K562 (cell line): ENCODE measurements around the gene SPINK8. TPM values are rescaled to one million over a fixed set of nuclear protein-coding genes. Genes with fewer than 3 reads are reported as not detected.
A peak's percentile ranks its signal among the peaks of the same experiment; 100 is the strongest.

Experiments
- ATF1 ChIP-seq, 2 experiments: fragments of 450-650 bp in 1 of 2; IDR thresholded peaks; 2 replicates each; pipeline ENCODE4 v1.6.1; 2016; ENCODE audit warnings: missing compliant biosample characterization in 1 of 2, missing genetic modification characterization in 1 of 2
- CBX1 ChIP-seq: sonication (generic); IDR thresholded peaks from 2 replicates; pipeline ENCODE4 v1.6.1; 2016; ENCODE audit warnings: antibody characterized with exemption, low read depth, mild to moderate bottlenecking
- DMBX1 ChIP-seq: fragments of 250-450 bp; sonication (Bioruptor Pico); IDR thresholded peaks from 2 replicates; pipeline ENCODE4 v1.8.0; 2022; ENCODE audit warnings: inconsistent platforms, mild to moderate bottlenecking, moderate library complexity, borderline replicate concordance
- HMGXB4 ChIP-seq: sonication (generic); formaldehyde crosslinking; IDR thresholded peaks from 2 replicates; pipeline ENCODE4 v1.8.1; 2023; ENCODE audit warnings: mild to moderate bottlenecking, missing genetic modification reagents
- KLF10 ChIP-seq: fragments of 250-450 bp; sonication (Bioruptor Pico); IDR thresholded peaks from 2 replicates; pipeline ENCODE4 v1.6.1; 2021; ENCODE audit warnings: matching md5 sums
- MLLT1 ChIP-seq, 2 experiments: fragments of 450-650 bp; IDR thresholded peaks; 2 replicates each; pipeline ENCODE4 v1.6.1; 2016
- POLR2AphosphoS5 ChIP-seq: IDR thresholded peaks from 2 replicates; pipeline ENCODE4 v1.6.1; 2011; ENCODE audit warnings: mild to moderate bottlenecking, low read depth, low read length, moderate library complexity; ENCODE audit not compliant: control insufficient read depth, insufficient read depth
- PPARD ChIP-seq: fragments of 250-450 bp; sonication (Bioruptor Pico); IDR thresholded peaks from 2 replicates; pipeline ENCODE4 v1.8.0; 2022; ENCODE audit warnings: inconsistent platforms, mild to moderate bottlenecking, moderate library complexity
- SMC3 ChIP-seq: conservative IDR thresholded peaks from 2 replicates; pipeline ENCODE4 v1.6.1; 2011; ENCODE audit warnings: low read depth, low read length, improper control_type of control experiment; ENCODE audit not compliant: insufficient read depth
- TBL1XR1 ChIP-seq, 2 experiments: IDR thresholded peaks; 2 replicates each; pipeline ENCODE4 v1.6.1; 2012; ENCODE audit warnings: improper control_type of control experiment in 2 of 2, low read length in 2 of 2, mild to moderate bottlenecking in 1 of 2
- TRIM24 ChIP-seq, 2 experiments: fragments of 450-650 bp; IDR thresholded peaks; 2 replicates each; pipeline ENCODE4 v1.6.1; 2016
- ZBTB40 ChIP-seq, 2 experiments: fragments of 450-650 bp in 1 of 2; sonication (generic) in 1 of 2; formaldehyde crosslinking in 1 of 2; IDR thresholded peaks; 2 replicates each; pipeline versions ENCODE4 v1.7.1 to v1.9.0; 2016 to 2022; ENCODE audit warnings: inconsistent platforms in 1 of 2, mild to moderate bottlenecking in 1 of 2, missing genetic modification reagents in 1 of 2
- ZNF583 ChIP-seq: fragments of 250-450 bp; sonication (Bioruptor Pico); IDR thresholded peaks from 2 replicates; pipeline ENCODE4 v1.4.0; 2020
- polyA plus RNA-seq, 8 experiments: library from polyadenylated mRNA; depleted of rRNA in 4 of 8; stranded (reverse) in 5 of 8; unstranded in 3 of 8; fragments of >200 nt; fragmentation: Nextera tagmentation in 2 of 8; fragmentation: Illumina TruSeq in 1 of 8; extraction: Ambion mirVana in 2 of 8; extraction: Trizol in 1 of 8; gene quantifications; 2 replicates each; pipeline versions ENCODE4 v1.2.1 to v1.2.3, GENCODE V29; 2011 to 2014; ENCODE audit warnings: inconsistent platforms in 1 of 8, missing spikeins in 1 of 8
- total RNA-seq, 7 experiments: library from RNA; depleted of rRNA in 6 of 7; stranded (reverse); fragments of >200 nt in 6 of 7; fragmentation: Illumina TruSeq in 2 of 7; extraction: Trizol in 2 of 7; gene quantifications; 2 replicates each; pipeline versions ENCODE4 v1.2.1 to v1.2.3, GENCODE V29; 2011 to 2021; ENCODE audit warnings: low replicate concordance in 1 of 7

The SPINK8 gene
- total and polyA plus RNA-seq, 9 of the 15 experiments (the other 6 are each of a cell fraction or from before 2014, with no cell fraction given): not detected

- TF ChIP-seq ATF1 (CRISPR knock-in tag; IDR thresholded peaks at IDR 0.05) (no peak), ATF1 (tag; IDR thresholded peaks at IDR 0.05) (no peak), ZNF583 (CRISPR knock-in tag) (no peak), SMC3 (no peak), DMBX1 (CRISPR knock-in tag) (no peak), TRIM24 (IDR thresholded peaks at IDR 0.05) (peak in 1 of 2 experiments; percentile 32; a peak in 1 of 4 replicates), ZBTB40 (IDR thresholded peaks at IDR 0.05) (no peak), ZBTB40 (CRISPR knock-in tag; IDR thresholded peaks at IDR 0.05) (no peak), CBX1 (no peak), MLLT1 (IDR thresholded peaks at IDR 0.05) (no peak), POLR2AphosphoS5 (peak; percentile 52; the same call in 1 of the 2 replicates), KLF10 (CRISPR knock-in tag) (no peak), PPARD (CRISPR knock-in tag) (no peak), HMGXB4 (CRISPR knock-in tag) (no peak), TBL1XR1 (IDR thresholded peaks at IDR 0.05; ENCODE audit: low read length in 2 of 2) (no peak)
These were observed 33.4 kb downstream of the SPINK8 start (continued) for GRCh38 chr3:48299746-48300712.
